HepG2 (cell line): ENCODE measurements around the gene COL27A1.

Experiments
- ARNT2 ChIP-seq: sonication (generic); formaldehyde crosslinking; IDR thresholded peaks from 2 replicates; pipeline ENCODE4 v1.8.0; 2022; ENCODE audit warnings: mild to moderate bottlenecking, low read depth, missing genetic modification reagents, moderate library complexity
- GABPA ChIP-seq, 2 experiments: IDR thresholded peaks; 2 replicates each; pipeline ENCODE4 v1.6.1; 2011 to 2016; ENCODE audit warnings: low read depth in 2 of 2, low read length in 1 of 2, missing biosample characterization in 1 of 2, missing genetic modification characterization in 1 of 2
- RAD21 ChIP-seq: fragments of 450-650 bp; formaldehyde crosslinking; IDR thresholded peaks from 2 replicates; pipeline ENCODE4 v1.5.0; 2020; ENCODE audit warnings: mild to moderate bottlenecking
- RFX5 ChIP-seq: IDR thresholded peaks from 2 replicates; pipeline ENCODE4 v1.6.1; 2011; ENCODE audit warnings: low read depth, low read length, improper control_type of control experiment
- SP1 ChIP-seq, 2 experiments: fragments of 450-650 bp in 1 of 2; sonication (generic) in 1 of 2; formaldehyde crosslinking in 1 of 2; IDR thresholded peaks; 2 replicates each; pipeline versions ENCODE4 v1.4.0 to v1.6.1; 2016 to 2020; ENCODE audit warnings: missing genetic modification reagents in 1 of 2
- ZNF549 ChIP-seq: sonication (generic); formaldehyde crosslinking; IDR thresholded peaks from 2 replicates; pipeline ENCODE4 v1.5.0; 2020; ENCODE audit warnings: missing genetic modification reagents
- ZNF780A ChIP-seq: sonication (generic); formaldehyde crosslinking; IDR thresholded peaks from 2 replicates; pipeline ENCODE4 v1.8.0; 2022; ENCODE audit warnings: mild to moderate bottlenecking, missing genetic modification reagents, moderate library complexity
- TF ChIP-seq, protein P1 (sequence below): sonication (generic); formaldehyde crosslinking; IDR thresholded peaks from 2 replicates; pipeline ENCODE4 v1.9.0; 2022; ENCODE audit warnings: missing genetic modification reagents, mild to moderate bottlenecking, borderline replicate concordance

GRCh38 chr9:114121227-114122135, 33.9 kb upstream of the COL27A1 start:
- TF ChIP-seq ZNF549: no peak
- no peak for TF ChIP-seq ARNT2
- TF ChIP-seq, protein P1, sequence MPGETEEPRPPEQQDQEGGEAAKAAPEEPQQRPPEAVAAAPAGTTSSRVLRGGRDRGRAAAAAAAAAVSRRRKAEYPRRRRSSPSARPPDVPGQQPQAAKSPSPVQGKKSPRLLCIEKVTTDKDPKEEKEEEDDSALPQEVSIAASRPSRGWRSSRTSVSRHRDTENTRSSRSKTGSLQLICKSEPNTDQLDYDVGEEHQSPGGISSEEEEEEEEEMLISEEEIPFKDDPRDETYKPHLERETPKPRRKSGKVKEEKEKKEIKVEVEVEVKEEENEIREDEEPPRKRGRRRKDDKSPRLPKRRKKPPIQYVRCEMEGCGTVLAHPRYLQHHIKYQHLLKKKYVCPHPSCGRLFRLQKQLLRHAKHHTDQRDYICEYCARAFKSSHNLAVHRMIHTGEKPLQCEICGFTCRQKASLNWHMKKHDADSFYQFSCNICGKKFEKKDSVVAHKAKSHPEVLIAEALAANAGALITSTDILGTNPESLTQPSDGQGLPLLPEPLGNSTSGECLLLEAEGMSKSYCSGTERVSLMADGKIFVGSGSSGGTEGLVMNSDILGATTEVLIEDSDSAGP: peak; percentile 33; the same call in 1 of the 2 replicates
- no peak for TF ChIP-seq RAD21 (CRISPR knock-in tag)
- TF ChIP-seq RFX5: no peak
- no peak for TF ChIP-seq GABPA (IDR thresholded peaks at IDR 0.05; ENCODE audit: low read depth, low read length)
- no peak for TF ChIP-seq GABPA (CRISPR knock-in tag; IDR thresholded peaks at IDR 0.05; ENCODE audit: low read depth)
- TF ChIP-seq SP1 (IDR thresholded peaks at IDR 0.05): no peak
- TF ChIP-seq SP1 (CRISPR knock-in tag; IDR thresholded peaks at IDR 0.05): no peak
- no peak for TF ChIP-seq ZNF780A
